WTC11 (cell line): Measurements from ENCODE around the gene NEK4.

Source experiments
- CTCF ChIP-seq: fragments of 200-600 bp; IDR thresholded peaks from 2 replicates; pipeline ENCODE4 v1.8.0; 2022; ENCODE audit warnings: antibody characterized with exemption
- FOXK1 ChIP-seq: sonication (generic); formaldehyde crosslinking; IDR thresholded peaks from 2 replicates; pipeline ENCODE4 v1.8.0; 2022; ENCODE audit warnings: mild to moderate bottlenecking, moderate library complexity, missing genetic modification reagents

GRCh38 chr3:52695798-52696671, 74.7 kb downstream of the NEK4 start:
- TF ChIP-seq CTCF (no peak), FOXK1 (CRISPR knock-in tag) (no peak)
